ENCODE measurements around the gene SEC11C. TPM values are rescaled to one million over a fixed set of nuclear protein-coding genes. Genes with fewer than 3 reads are reported as not detected.

Gene SEC11C
- total RNA-seq, 2 donors from 2014 or later: 24.4 to 37.4 TPM

GRCh38 chr18:59145055-59145454 lies 5.4 kb downstream of the SEC11C start:
- no peak for TF ChIP-seq CTCF (IDR thresholded peaks at IDR 0.05)
- no peak for DNase-seq (ENCODE audit: low spot score)
- Histone ChIP-seq H3K4me1 (ENCODE audit: control insufficient read depth in 1 of 2, low read depth in 2 of 2) (peaks cover 0 to 8% of the 10 kb centered on the region in 2 donors), H3K27me3 (replicated peaks; ENCODE audit: insufficient read depth) (no peaks in the 10 kb centered on the region), H3K4me3 (no peak overlapping the region), H3K36me3 (no peaks in the 10 kb centered on the region), H3K27ac (no peak overlapping the region), H3K9me3 (no peaks in the 10 kb centered on the region)
- no peak for ATAC-seq (ENCODE audit: insufficient number of reproducible peaks, low FRiP score, low read depth)

- no peak for ATAC-seq (ENCODE audit: insufficient number of reproducible peaks, low FRiP score, low read depth)
- Histone ChIP-seq H3K4me3 (no peak overlapping the region), H3K36me3 (no peaks in the 10 kb centered on the region), H3K27ac (no peak overlapping the region), H3K9me3 (no peaks in the 10 kb centered on the region), H3K27me3 (replicated peaks; ENCODE audit: insufficient read depth) (no peaks in the 10 kb centered on the region), H3K4me1 (ENCODE audit: control insufficient read depth in 1 of 2, low read depth in 2 of 2) (no peaks in the 10 kb centered on the region)
- DNase-seq (ENCODE audit: low spot score): no peak
- TF ChIP-seq CTCF (IDR thresholded peaks at IDR 0.05): no peak
Measured at GRCh38 chr18:59148192-59148591, 8.5 kb downstream of the SEC11C start.

GRCh38 chr18:59149007-59149406 lies 9.3 kb downstream of the SEC11C start:
- DNase-seq (ENCODE audit: low spot score): no peak

GRCh38 chr18:59149416-59149815 lies 9.7 kb downstream of the SEC11C start:
- Histone ChIP-seq H3K9me3 (no peaks in the 10 kb centered on the region), H3K27me3 (replicated peaks; ENCODE audit: insufficient read depth) (no peaks in the 10 kb centered on the region), H3K4me1 (ENCODE audit: control insufficient read depth in 1 of 2, low read depth in 2 of 2) (no peaks in the 10 kb centered on the region), H3K4me3 (no peak overlapping the region), H3K27ac (no peak overlapping the region), H3K36me3 (no peaks in the 10 kb centered on the region)
- no peak for DNase-seq (ENCODE audit: low spot score)
- ATAC-seq (ENCODE audit: insufficient number of reproducible peaks, low FRiP score, low read depth): no peak
- no peak for TF ChIP-seq CTCF (IDR thresholded peaks at IDR 0.05)

More at GRCh38 chr18:59149007-59149406, 9.3 kb downstream of the SEC11C start:
- no peaks in the 10 kb centered on the region for H3K4me1 ChIP-seq (ENCODE audit: control insufficient read depth in 1 of 2, low read depth in 2 of 2)
- H3K27me3 ChIP-seq (replicated peaks; ENCODE audit: insufficient read depth): no peaks in the 10 kb centered on the region
- no peaks in the 10 kb centered on the region for H3K9me3 ChIP-seq
- no peaks in the 10 kb centered on the region for H3K36me3 ChIP-seq
- no peak overlapping the region for H3K4me3 ChIP-seq
- H3K27ac ChIP-seq: no peak overlapping the region
- ATAC-seq (ENCODE audit: insufficient number of reproducible peaks, low FRiP score, low read depth): no peak
- TF ChIP-seq CTCF (IDR thresholded peaks at IDR 0.05): no peak

- Histone ChIP-seq H3K27me3 (replicated peaks; ENCODE audit: insufficient read depth) (no peaks in the 10 kb centered on the region), H3K27ac (no peak overlapping the region), H3K36me3 (no peaks in the 10 kb centered on the region), H3K4me1 (ENCODE audit: control insufficient read depth in 1 of 2, low read depth in 2 of 2) (no peaks in the 10 kb centered on the region), H3K9me3 (no peaks in the 10 kb centered on the region), H3K4me3 (no peak overlapping the region)
- DNase-seq (ENCODE audit: low spot score) (no peak), ATAC-seq (ENCODE audit: insufficient number of reproducible peaks, low FRiP score, low read depth) (no peak)
- TF ChIP-seq CTCF (IDR thresholded peaks at IDR 0.05): no peak
Measured at GRCh38 chr18:59150236-59150635, 10.6 kb downstream of the SEC11C start.
